Upper lobe of left lung (tissue), 6 donors: ENCODE data around the gene YLPM1. TPM values are rescaled to one million over a fixed set of nuclear protein-coding genes. Genes with fewer than 3 reads are reported as not detected.
A peak's percentile ranks its signal among the peaks of the same experiment; 100 is the strongest.

Experiments used
- ATAC-seq, 2 donors: fragments of 200-7000 bp; cut with Tn5 transposase; one replicate each; pipeline ENCODE4 v1.9.1; 2022; ENCODE audit warnings: mild to moderate bottlenecking in 2 of 2, moderate library complexity in 2 of 2; ENCODE audit not compliant: low FRiP score in 2 of 2
- DNase-seq, 2 donors: peaks; one replicate each; pipeline ENCODE4 v3.0.0-alpha.2; 2019 to 2020
- H3K27ac ChIP-seq, 4 donors: fragments of 200-600 bp; sonication (generic); one replicate each; pipeline ENCODE4 v1.5.1; 2016 to 2019
- H3K27me3 ChIP-seq, 4 donors: fragments of 200-600 bp; sonication (generic); one replicate each; pipeline ENCODE4 v1.5.1; 2017 to 2019
- H3K36me3 ChIP-seq, 4 donors: fragments of 200-600 bp; sonication (generic); one replicate each; pipeline ENCODE4 v1.5.1; 2016 to 2019
- H3K4me1 ChIP-seq, 4 donors: fragments of 200-600 bp; sonication (generic); one replicate each; pipeline ENCODE4 v1.5.1; 2018 to 2019
- H3K4me3 ChIP-seq, 4 donors: fragments of 200-600 bp; sonication (generic); one replicate each; pipeline ENCODE4 v1.5.1; 2017 to 2019; ENCODE audit warnings: mild to moderate bottlenecking in 2 of 4, moderate library complexity in 1 of 4
- H3K9me3 ChIP-seq, 4 donors: fragments of 200-600 bp; sonication (generic); one replicate each; pipeline ENCODE4 v1.5.1; 2018 to 2019
- CTCF ChIP-seq, 6 experiments: fragments of 450-650 bp in 4 of 6; fragments of 200-600 bp in 2 of 6; sonication (generic) in 2 of 6; IDR thresholded peaks; one replicate each; pipeline ENCODE4 v1.5.1; 2016 to 2019; ENCODE audit warnings: antibody characterized with exemption in 6 of 6
- EP300 ChIP-seq, 4 donors: sonication (generic); formaldehyde crosslinking; IDR thresholded peaks; one replicate each; pipeline ENCODE4 v1.5.1; 2017; ENCODE audit warnings: antibody characterized with exemption in 4 of 4, control low read depth in 2 of 4
- POLR2A ChIP-seq, 4 donors: fragments of 450-650 bp; IDR thresholded peaks; one replicate each; pipeline ENCODE4 v1.5.1; 2016 to 2017; ENCODE audit warnings: antibody characterized with exemption in 4 of 4, mild to moderate bottlenecking in 2 of 4
- POLR2AphosphoS5 ChIP-seq, 2 donors: sonication (generic); formaldehyde crosslinking; IDR thresholded peaks; one replicate each; pipeline ENCODE4 v1.5.1; 2017; ENCODE audit warnings: antibody characterized with exemption in 2 of 2
- WGBS, 2 donors: methylation state at CpG; one replicate each; pipeline ENCODE4 v1.1.5; 2017 to 2018; 5-methylcytosine and 5-hydroxymethylcytosine counted together
- total RNA-seq, 6 donors: library from RNA; depleted of rRNA in 4 of 6; stranded (reverse); fragments of >200 nt in 4 of 6; gene quantifications; one replicate each; pipeline versions ENCODE4 v1.1.0 to v1.2.1, GENCODE V29; 2016 to 2021
- donor health status: DM: no; HTN: no; CAD: no; lungs with moderate emphysema.
- donor health status: DM: no; HTN: yes; CAD: no; lungs with severe emphysema.

YLPM1 gene
- total RNA-seq, 6 donors from 2014 or later, result 38.8 to 85.9 (median 45.6) TPM

- ATAC-seq (peak in 1 of 2 donors; percentile 60), DNase-seq (no peak)
- no peaks in the 10 kb centered on the region for H3K27me3 ChIP-seq
- TF ChIP-seq POLR2A (IDR thresholded peaks at IDR 0.05) (no peak), EP300 (IDR thresholded peaks at IDR 0.05) (no peak), CTCF (IDR thresholded peaks at IDR 0.05) (no peak), POLR2AphosphoS5 (IDR thresholded peaks at IDR 0.05) (no peak)
- peaks cover 13 to 37% (median 32%) of the 10 kb centered on the region in 4 donors for H3K4me1 ChIP-seq
- H3K4me3 ChIP-seq, result no peak overlapping the region
- H3K36me3 ChIP-seq, result no peaks in the 10 kb centered on the region
- no peaks in the 10 kb centered on the region for H3K9me3 ChIP-seq
- H3K27ac ChIP-seq, result peak overlapping the region in 3 of 4 donors; percentile 1 to 35 (median 15)
- WGBS, 2 donors, result 16 to 37% methylated on average over 2 of the region's 2 CpGs
These were observed 89.9 kb downstream of the YLPM1 start for GRCh38 chr14:74852922-74853530.

GRCh38 chr14:74853581-74853980 lies 90.5 kb downstream of the YLPM1 start:
- no peaks in the 10 kb centered on the region for H3K27me3 ChIP-seq
- ATAC-seq, result peak in 1 of 2 donors; percentile 22
- no peak for TF ChIP-seq POLR2AphosphoS5 (IDR thresholded peaks at IDR 0.05)
- TF ChIP-seq EP300 (IDR thresholded peaks at IDR 0.05), result no peak
- TF ChIP-seq POLR2A (IDR thresholded peaks at IDR 0.05), result no peak
- no peak for TF ChIP-seq CTCF (IDR thresholded peaks at IDR 0.05)
- no peak overlapping the region for H3K4me3 ChIP-seq
- no peaks in the 10 kb centered on the region for H3K36me3 ChIP-seq
- no peaks in the 10 kb centered on the region for H3K9me3 ChIP-seq
- no peak for DNase-seq
- peak overlapping the region in 2 of 4 donors; percentile 1 to 15 for H3K27ac ChIP-seq
- H3K4me1 ChIP-seq, result peaks cover 13 to 37% (median 32%) of the 10 kb centered on the region in 4 donors
- WGBS, 2 donors, result 26 to 52% methylated on average over 4 of the region's 4 CpGs

GRCh38 chr14:74855021-74855420 lies 91.9 kb downstream of the YLPM1 start:
- WGBS, 2 donors, result 64 to 66% methylated on average over 7 of the region's 7 CpGs
- TF ChIP-seq POLR2AphosphoS5 (IDR thresholded peaks at IDR 0.05) (no peak), EP300 (IDR thresholded peaks at IDR 0.05) (no peak), CTCF (IDR thresholded peaks at IDR 0.05) (no peak), POLR2A (IDR thresholded peaks at IDR 0.05) (no peak)
- DNase-seq (no peak), ATAC-seq (peak in 1 of 2 donors; percentile 57)
- no peaks in the 10 kb centered on the region for H3K9me3 ChIP-seq
- no peaks in the 10 kb centered on the region for H3K36me3 ChIP-seq
- H3K4me1 ChIP-seq, result peaks cover 13 to 37% (median 32%) of the 10 kb centered on the region in 4 donors
- H3K27ac ChIP-seq, result no peak overlapping the region
- no peak overlapping the region for H3K4me3 ChIP-seq
- H3K27me3 ChIP-seq, result no peaks in the 10 kb centered on the region

- Histone ChIP-seq H3K36me3 (no peaks in the 10 kb centered on the region), H3K4me1 (peaks cover 13 to 37% (median 34%) of the 10 kb centered on the region in 4 donors), H3K9me3 (no peaks in the 10 kb centered on the region), H3K4me3 (no peak overlapping the region), H3K27ac (no peak overlapping the region), H3K27me3 (no peaks in the 10 kb centered on the region)
- WGBS, 2 donors, result 52 to 75% methylated on average over 4 of the region's 4 CpGs
- DNase-seq (no peak), ATAC-seq (no peak)
- no peak for TF ChIP-seq CTCF (IDR thresholded peaks at IDR 0.05)
- no peak for TF ChIP-seq POLR2A (IDR thresholded peaks at IDR 0.05)
- TF ChIP-seq EP300 (IDR thresholded peaks at IDR 0.05), result no peak
- no peak for TF ChIP-seq POLR2AphosphoS5 (IDR thresholded peaks at IDR 0.05)
These were observed 92.8 kb downstream of the YLPM1 start for GRCh38 chr14:74855945-74856344.

GRCh38 chr14:74856366-74856765 lies 93.2 kb downstream of the YLPM1 start:
- Histone ChIP-seq H3K36me3 (no peaks in the 10 kb centered on the region), H3K27me3 (no peaks in the 10 kb centered on the region), H3K4me3 (no peak overlapping the region), H3K4me1 (peaks cover 13 to 40% (median 35%) of the 10 kb centered on the region in 4 donors), H3K27ac (no peak overlapping the region), H3K9me3 (no peaks in the 10 kb centered on the region)
- DNase-seq (no peak), ATAC-seq (no peak)
- 79 to 82% methylated on average over 1 of the region's 1 CpG for WGBS, 2 donors
- no peak for TF ChIP-seq EP300 (IDR thresholded peaks at IDR 0.05)
- TF ChIP-seq POLR2AphosphoS5 (IDR thresholded peaks at IDR 0.05), result no peak
- TF ChIP-seq CTCF (IDR thresholded peaks at IDR 0.05), result no peak
- no peak for TF ChIP-seq POLR2A (IDR thresholded peaks at IDR 0.05)
